H1 (cell line): ENCODE data around the gene GRM8. TPM values are rescaled to one million over a fixed set of nuclear protein-coding genes. Genes with fewer than 3 reads are reported as not detected.

Experiments
- CEBPB ChIP-seq: IDR thresholded peaks from 2 replicates; pipeline ENCODE4 v1.6.1; 2012; ENCODE audit warnings: low read depth, low read length
- EP300 ChIP-seq, 2 experiments: IDR thresholded peaks; 1 replicate in 1 of 2; 2 replicates in 1 of 2; pipeline ENCODE4 v1.6.1; 2011 to 2012; ENCODE audit warnings: low read depth in 2 of 2, low read length in 2 of 2, mild to moderate bottlenecking in 2 of 2, borderline replicate concordance in 1 of 2, inconsistent platforms in 1 of 2, moderate library complexity in 1 of 2
- KDM4A ChIP-seq: IDR thresholded peaks from one replicate; pipeline ENCODE4 v1.7.1; 2012; ENCODE audit warnings: low read depth, mild to moderate bottlenecking, moderate library complexity, low read length, inconsistent platforms; ENCODE audit not compliant: severe bottlenecking
- MAX ChIP-seq: IDR thresholded peaks from 2 replicates; pipeline ENCODE4 v1.6.1; 2012; ENCODE audit warnings: inconsistent platforms
- PHF8 ChIP-seq: fragments of 200-600 bp; sonication (generic); conservative IDR thresholded peaks from 2 replicates; pipeline ENCODE4 v1.7.1; 2012; ENCODE audit warnings: low read depth, mild to moderate bottlenecking, inconsistent platforms, low read length, moderate library complexity
- POLR2A ChIP-seq, 2 experiments: IDR thresholded peaks; 1 replicate in 1 of 2; 2 replicates in 1 of 2; pipeline ENCODE4 v1.6.1; 2011; ENCODE audit warnings: low read depth in 2 of 2, low read length in 2 of 2, mild to moderate bottlenecking in 2 of 2; ENCODE audit errors: control extremely low read depth in 1 of 2
- TAF1 ChIP-seq: IDR thresholded peaks from 2 replicates; pipeline ENCODE4 v1.6.1; 2011; ENCODE audit warnings: mild to moderate bottlenecking, low read depth, low read length
- TEAD4 ChIP-seq: IDR thresholded peaks from 2 replicates; pipeline ENCODE4 v1.6.1; 2012; ENCODE audit warnings: low read depth, low read length, inconsistent platforms, mixed read lengths
- polyA plus RNA-seq, 7 experiments: library from polyadenylated mRNA; depleted of rRNA in 3 of 7; stranded (reverse) in 5 of 7; unstranded in 2 of 7; fragments of >200 nt in 5 of 7; fragments of 200-250 nt in 2 of 7; gene quantifications; 1 replicate in 5 of 7; 2 replicates in 1 of 7; 4 replicates in 1 of 7; pipeline versions ENCODE4 v1.2.1 to v1.2.3, GENCODE V29; 2011 to 2013; ENCODE audit warnings: missing spikeins in 2 of 7, mixed read lengths in 2 of 7
- total RNA-seq: library from RNA; stranded (reverse); fragmentation: NEBNext Ultra II Directional; extraction: Animal tissue kit (Norgen Biotek cat#: 25700); gene quantifications from 2 replicates; pipeline ENCODE4 v1.2.1, GENCODE V29; 2021
- TF ChIP-seq, protein P1 (sequence below): fragments of 300-600 bp; sonication (generic); IDR thresholded peaks from 2 replicates; pipeline ENCODE4 v1.7.1; 2012; ENCODE audit warnings: low read length, moderate library complexity, mild to moderate bottlenecking, inconsistent platforms; ENCODE audit not compliant: insufficient replicate concordance
- TF ChIP-seq, protein P2 (sequence below): IDR thresholded peaks from 2 replicates; pipeline ENCODE4 v1.6.1; 2012; ENCODE audit warnings: inconsistent platforms

The GRM8 gene
- total and polyA plus RNA-seq, 2 of the 8 experiments (the other 6 are each of a cell fraction or from before 2014, with no cell fraction given): 2.6 to 2.8 TPM

DNA sequence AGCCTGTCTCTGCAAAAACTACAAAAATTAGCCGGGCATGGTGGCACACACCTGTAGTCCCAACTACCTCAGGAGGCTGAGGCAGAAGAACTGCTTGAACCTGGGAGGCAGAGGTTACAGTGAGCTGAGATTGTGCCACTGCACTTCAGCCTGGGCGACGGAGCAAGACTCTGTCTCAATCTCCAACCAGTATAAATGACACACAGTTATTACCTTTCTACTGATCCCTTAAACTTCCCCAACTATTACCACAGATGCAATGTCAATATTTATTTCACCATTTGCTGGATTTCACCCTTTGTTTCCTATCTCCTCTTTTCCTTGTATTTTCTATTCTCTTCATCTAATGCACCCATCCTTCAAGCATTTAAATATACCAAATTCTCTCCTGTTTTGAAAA is 431.8 kb downstream of the GRM8 start (continued):
- TF ChIP-seq, protein P1, sequence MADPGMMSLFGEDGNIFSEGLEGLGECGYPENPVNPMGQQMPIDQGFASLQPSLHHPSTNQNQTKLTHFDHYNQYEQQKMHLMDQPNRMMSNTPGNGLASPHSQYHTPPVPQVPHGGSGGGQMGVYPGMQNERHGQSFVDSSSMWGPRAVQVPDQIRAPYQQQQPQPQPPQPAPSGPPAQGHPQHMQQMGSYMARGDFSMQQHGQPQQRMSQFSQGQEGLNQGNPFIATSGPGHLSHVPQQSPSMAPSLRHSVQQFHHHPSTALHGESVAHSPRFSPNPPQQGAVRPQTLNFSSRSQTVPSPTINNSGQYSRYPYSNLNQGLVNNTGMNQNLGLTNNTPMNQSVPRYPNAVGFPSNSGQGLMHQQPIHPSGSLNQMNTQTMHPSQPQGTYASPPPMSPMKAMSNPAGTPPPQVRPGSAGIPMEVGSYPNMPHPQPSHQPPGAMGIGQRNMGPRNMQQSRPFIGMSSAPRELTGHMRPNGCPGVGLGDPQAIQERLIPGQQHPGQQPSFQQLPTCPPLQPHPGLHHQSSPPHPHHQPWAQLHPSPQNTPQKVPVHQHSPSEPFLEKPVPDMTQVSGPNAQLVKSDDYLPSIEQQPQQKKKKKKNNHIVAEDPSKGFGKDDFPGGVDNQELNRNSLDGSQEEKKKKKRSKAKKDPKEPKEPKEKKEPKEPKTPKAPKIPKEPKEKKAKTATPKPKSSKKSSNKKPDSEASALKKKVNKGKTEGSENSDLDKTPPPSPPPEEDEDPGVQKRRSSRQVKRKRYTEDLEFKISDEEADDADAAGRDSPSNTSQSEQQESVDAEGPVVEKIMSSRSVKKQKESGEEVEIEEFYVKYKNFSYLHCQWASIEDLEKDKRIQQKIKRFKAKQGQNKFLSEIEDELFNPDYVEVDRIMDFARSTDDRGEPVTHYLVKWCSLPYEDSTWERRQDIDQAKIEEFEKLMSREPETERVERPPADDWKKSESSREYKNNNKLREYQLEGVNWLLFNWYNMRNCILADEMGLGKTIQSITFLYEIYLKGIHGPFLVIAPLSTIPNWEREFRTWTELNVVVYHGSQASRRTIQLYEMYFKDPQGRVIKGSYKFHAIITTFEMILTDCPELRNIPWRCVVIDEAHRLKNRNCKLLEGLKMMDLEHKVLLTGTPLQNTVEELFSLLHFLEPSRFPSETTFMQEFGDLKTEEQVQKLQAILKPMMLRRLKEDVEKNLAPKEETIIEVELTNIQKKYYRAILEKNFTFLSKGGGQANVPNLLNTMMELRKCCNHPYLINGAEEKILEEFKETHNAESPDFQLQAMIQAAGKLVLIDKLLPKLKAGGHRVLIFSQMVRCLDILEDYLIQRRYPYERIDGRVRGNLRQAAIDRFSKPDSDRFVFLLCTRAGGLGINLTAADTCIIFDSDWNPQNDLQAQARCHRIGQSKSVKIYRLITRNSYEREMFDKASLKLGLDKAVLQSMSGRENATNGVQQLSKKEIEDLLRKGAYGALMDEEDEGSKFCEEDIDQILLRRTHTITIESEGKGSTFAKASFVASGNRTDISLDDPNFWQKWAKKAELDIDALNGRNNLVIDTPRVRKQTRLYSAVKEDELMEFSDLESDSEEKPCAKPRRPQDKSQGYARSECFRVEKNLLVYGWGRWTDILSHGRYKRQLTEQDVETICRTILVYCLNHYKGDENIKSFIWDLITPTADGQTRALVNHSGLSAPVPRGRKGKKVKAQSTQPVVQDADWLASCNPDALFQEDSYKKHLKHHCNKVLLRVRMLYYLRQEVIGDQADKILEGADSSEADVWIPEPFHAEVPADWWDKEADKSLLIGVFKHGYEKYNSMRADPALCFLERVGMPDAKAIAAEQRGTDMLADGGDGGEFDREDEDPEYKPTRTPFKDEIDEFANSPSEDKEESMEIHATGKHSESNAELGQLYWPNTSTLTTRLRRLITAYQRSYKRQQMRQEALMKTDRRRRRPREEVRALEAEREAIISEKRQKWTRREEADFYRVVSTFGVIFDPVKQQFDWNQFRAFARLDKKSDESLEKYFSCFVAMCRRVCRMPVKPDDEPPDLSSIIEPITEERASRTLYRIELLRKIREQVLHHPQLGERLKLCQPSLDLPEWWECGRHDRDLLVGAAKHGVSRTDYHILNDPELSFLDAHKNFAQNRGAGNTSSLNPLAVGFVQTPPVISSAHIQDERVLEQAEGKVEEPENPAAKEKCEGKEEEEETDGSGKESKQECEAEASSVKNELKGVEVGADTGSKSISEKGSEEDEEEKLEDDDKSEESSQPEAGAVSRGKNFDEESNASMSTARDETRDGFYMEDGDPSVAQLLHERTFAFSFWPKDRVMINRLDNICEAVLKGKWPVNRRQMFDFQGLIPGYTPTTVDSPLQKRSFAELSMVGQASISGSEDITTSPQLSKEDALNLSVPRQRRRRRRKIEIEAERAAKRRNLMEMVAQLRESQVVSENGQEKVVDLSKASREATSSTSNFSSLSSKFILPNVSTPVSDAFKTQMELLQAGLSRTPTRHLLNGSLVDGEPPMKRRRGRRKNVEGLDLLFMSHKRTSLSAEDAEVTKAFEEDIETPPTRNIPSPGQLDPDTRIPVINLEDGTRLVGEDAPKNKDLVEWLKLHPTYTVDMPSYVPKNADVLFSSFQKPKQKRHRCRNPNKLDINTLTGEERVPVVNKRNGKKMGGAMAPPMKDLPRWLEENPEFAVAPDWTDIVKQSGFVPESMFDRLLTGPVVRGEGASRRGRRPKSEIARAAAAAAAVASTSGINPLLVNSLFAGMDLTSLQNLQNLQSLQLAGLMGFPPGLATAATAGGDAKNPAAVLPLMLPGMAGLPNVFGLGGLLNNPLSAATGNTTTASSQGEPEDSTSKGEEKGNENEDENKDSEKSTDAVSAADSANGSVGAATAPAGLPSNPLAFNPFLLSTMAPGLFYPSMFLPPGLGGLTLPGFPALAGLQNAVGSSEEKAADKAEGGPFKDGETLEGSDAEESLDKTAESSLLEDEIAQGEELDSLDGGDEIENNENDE: no peak
- TF ChIP-seq EP300 (IDR thresholded peaks at IDR 0.05; ENCODE audit: borderline replicate concordance in 1 of 2, low read depth in 2 of 2, low read length in 2 of 2) (no peak), TAF1 (no peak), CEBPB (no peak), TEAD4 (no peak), PHF8 (no peak), KDM4A (no peak), POLR2A (IDR thresholded peaks at IDR 0.05; ENCODE audit: control extremely low read depth in 1 of 2, low read depth in 2 of 2, low read length in 2 of 2) (no peak), MAX (no peak)
- TF ChIP-seq, protein P2, sequence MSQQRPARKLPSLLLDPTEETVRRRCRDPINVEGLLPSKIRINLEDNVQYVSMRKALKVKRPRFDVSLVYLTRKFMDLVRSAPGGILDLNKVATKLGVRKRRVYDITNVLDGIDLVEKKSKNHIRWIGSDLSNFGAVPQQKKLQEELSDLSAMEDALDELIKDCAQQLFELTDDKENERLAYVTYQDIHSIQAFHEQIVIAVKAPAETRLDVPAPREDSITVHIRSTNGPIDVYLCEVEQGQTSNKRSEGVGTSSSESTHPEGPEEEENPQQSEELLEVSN: no peak
